HG03064 (cell line): ENCODE measurements around the gene HEBP1.
"Not testable (repeated sequence)": the region's sequence is repeated elsewhere in the genome, so short reads cannot be mapped to it uniquely, and the experiment has no call there.

Experiments used
- ATAC-seq: cut with Tn5 transposase; IDR thresholded peaks from one replicate; pipeline ENCODE4 v1.9.1; 2021; ENCODE audit warnings: low read depth; ENCODE audit not compliant: unreplicated experiment

The HEBP1 gene

DNA sequence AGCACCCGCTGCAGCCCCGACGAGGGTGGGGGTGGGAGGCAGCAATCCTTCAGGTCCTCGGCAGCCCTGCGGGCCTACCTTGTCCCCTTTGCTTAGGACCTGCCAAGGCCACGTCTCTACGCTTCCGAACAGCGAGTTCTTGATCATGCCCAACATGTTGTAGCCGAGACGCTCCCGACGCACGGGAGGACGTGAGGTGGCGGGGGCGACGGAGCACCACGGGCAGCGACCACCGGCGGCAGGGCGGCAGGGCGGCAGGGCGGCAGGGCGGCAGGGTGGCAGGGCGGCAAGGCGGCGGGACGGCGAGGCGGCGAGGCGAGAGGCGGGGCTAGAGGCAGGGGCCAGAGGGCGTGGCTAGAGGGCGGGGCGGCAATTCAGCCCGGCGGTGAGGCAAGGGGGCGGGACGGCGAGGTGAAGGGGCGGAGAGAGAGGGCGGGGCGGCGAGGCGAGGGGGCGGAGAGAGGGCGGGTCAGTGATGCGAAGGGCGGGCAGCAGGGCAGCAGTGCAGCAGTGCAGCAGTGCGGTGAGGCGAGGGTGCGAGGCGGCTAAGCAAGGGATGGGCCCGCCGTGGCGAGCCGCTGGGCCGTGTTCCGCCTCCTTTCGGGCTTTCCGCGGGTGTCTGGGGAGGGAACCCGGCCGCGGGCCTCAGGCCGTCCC lies at the start of gene HEBP1:
Gene HEBP1 (minus strand): TSS at position 307 of the 657 bp plus-strand sequence. CDS start 151 bp downstream, at position 156.
- peak; percentile 91 for ATAC-seq

- ATAC-seq, result no peak
Measured at GRCh38 chr12:13049816-13050215, 49.8 kb upstream of the HEBP1 start.

DNA sequence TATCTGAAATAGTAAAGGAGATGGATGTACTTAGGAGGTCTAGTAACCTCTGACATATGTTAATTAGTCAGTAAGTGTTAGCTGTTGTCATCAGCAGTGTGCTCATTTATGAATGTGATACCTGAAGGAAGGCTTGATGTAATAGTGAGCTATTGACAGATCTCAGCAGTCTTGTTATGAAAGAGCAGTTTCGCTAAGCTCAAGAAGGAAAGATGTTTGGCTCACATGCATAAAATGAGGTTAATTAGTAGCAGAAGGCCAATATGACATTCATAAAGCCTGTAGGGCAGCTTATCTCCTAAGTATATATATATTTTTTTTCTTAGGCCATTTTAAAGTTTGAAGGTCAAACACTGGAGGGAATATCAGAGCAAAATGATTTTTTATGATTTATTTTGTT lies 46.9 kb upstream of the HEBP1 start:
- no peak for ATAC-seq

DNA sequence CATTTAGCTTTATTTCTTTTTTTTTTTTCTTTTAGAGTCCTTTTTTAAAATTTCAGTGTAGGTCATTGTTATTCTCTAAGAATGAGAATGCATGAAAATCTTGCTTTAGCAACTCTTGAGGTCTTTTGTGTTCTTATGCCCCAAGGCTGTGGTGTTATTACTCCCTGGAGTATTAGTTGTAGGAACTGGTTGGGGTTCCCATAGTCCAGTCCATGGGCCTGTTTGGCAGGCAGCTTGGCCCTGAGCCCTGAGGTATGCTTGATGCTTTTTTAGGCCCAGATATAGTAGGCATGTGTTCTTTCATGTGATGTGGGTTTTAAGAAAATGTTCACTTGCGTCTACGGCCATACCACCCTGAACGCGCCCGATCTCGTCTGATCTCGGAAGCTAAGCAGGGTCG lies 45.8 kb upstream of the HEBP1 start:
- ATAC-seq, result no peak

- ATAC-seq, result no peak
Measured at GRCh38 chr12:13044906-13045299, 44.8 kb upstream of the HEBP1 start.

DNA sequence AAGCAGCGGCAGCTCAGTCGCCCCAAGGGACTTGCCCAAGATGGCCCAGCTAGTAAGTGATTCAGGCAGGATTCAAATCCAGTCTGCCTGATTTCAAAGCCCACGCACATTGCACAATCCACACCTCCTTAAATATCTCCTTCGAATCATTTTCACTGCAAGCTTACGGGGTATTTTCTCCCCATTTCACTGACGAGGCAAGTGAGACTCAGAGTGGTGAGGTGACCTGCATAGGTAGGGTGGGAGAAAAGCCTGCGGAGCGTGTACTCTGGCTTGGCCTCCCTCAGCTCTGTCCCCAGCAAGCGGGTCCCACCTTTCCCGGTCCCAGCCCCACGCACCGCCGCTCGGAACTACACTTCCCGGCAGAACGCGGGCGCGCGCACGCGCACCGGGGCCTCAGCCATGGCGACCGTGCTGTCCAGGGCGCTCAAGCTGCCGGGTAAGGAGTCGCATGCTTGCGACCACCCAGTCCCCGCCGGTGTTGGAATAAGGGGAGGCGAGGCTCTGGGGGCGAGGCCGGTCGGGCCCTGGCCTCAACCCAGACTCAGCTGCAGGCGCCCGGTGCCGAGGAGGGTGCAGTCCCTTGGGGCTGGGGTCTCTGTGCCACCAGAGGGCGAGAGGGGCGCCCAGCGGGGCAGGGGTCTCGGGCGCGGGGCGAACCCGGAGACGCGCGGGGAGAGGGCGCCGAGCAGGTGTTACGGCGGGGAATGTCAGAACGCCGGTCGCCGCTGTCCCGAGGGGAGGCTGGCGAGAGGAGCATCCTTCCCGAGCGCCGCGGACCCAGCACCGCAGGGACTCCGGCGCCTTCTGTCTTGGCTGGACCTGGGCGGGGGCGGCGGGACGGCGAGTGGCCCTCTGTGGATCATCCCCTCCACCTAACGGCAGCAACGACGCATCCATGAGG lies 44.2 kb upstream of the HEBP1 start, which contains the start of gene FAM234B:
Gene FAM234B (plus strand): TSS at position 380 of the 904 bp plus-strand sequence. CDS start 23 bp downstream, at position 403.
- peak; percentile 79 for ATAC-seq

GRCh38 chr12:13042666-13043230 lies 42.7 kb upstream of the HEBP1 start:
- no peak for ATAC-seq

GRCh38 chr12:13041224-13041623 lies 41.2 kb upstream of the HEBP1 start:
- ATAC-seq, result no peak

GRCh38 chr12:13039328-13039956 lies 39.4 kb upstream of the HEBP1 start:
- no peak for ATAC-seq

GRCh38 chr12:13038491-13039161 lies 38.6 kb upstream of the HEBP1 start:
- no peak for ATAC-seq

- ATAC-seq, result no peak
Measured at GRCh38 chr12:13036881-13037280, 36.8 kb upstream of the HEBP1 start.

GRCh38 chr12:13035335-13035734 lies 35.3 kb upstream of the HEBP1 start:
- not testable (repeated sequence) for ATAC-seq

- ATAC-seq, result no peak
Measured at GRCh38 chr12:13033476-13033875, 33.4 kb upstream of the HEBP1 start.

DNA sequence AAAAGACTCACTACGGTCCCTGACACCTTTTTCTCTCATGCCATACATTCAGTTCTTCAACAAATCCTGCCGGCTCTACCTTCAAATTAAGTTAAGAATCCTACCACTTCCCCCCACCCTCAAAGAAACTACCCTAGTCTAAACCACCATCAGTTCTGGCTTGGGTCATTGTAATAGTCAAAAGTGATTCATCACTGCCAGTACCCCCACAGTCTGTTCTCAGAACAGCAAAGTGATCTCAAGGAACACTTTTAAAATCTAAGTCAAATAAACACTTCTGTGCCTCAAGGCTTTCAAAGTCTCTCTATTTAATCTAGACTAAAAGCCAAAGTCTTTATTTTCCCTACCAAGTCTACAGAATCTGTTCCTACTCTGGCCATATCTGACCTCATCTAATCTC lies 32.1 kb upstream of the HEBP1 start:
- ATAC-seq, result no peak

DNA sequence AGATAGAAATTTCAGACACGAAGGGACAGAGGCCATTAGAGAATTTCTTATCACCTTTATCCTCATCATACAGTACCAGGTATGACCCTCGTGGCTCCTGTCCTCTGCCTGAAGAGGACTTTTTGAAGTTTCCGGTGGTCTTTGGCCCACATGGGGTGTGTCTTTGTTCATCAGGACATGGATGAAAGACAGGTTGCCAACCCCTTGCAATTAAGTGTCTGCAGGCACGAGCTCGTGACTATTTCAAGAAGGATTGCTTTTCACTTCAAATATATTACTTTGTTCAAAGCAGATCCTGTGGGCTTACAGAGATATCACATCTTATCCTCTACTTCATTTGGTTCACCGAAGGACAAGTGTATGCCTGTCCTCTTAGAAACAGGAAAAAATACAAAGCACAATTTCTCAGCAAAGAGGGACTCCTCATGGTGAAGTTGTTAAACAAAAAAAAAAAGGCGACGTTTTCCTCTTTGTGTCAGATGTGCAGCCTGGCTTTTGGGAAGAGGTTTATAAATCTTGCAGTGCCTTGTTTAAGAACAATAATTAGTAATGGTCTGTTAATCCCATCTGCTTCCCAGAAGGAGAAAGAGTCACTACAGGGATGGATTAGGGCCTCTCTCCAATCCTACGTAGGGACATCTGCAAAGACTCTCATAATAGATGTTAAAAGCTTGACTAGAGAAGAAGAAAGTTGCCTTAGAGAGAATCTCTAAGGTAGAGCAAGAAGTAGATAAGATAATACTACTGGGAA lies 30.7 kb upstream of the HEBP1 start:
- no peak for ATAC-seq

DNA sequence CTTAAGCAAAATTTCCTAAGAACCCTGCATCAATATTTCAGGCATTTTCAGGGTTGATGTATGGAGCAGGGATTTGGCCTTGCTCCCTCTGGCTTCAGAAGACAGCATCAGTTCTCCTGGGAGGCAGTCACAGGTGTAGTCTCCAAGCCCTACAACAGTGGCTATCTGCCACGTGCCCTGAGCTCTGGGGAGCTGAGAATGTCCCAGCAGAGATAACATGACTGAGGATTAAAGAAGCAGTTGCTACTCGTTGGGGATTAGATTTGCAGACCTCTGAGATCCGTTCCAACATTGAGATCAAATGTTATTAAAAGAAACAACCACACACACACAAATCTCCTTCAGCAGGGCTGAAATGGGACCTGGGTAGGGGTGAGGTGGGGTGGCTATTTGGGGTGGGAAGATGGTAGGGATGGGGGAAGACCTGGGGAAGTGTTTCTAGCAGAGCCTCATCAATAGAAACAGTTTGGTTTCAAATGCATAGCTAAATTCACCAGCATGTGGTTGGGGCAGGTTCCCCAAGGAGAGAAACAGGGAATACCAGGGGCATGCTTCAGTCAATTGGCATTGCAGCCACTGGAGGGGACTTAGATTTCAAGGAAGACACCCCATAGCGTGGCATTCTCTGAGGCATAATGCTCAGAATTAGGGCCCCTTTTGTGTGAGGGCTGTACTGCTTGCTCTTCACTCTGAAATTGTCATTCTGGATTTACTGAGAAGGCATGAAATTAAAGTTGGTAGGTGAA lies 28.9 kb upstream of the HEBP1 start:
- no peak for ATAC-seq

DNA sequence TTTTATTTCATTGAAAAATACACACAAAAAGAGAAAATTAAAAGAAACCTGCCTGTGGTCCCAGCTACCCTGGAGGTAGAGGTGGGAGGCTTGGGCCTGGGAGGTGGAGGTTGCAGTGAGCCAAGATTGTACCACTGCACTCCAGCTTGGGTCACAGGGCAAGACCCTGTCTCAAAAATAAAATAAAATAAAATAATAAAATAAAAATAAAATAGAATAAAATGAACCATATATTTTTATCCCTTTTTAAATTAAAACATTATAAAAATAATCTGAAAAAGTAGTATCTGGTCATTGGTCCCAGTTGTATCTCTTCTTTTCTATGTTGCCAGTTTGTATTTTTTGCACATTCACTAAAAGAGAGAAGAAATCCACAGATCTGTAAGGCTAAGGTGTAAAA lies 27.4 kb upstream of the HEBP1 start:
- ATAC-seq, result no peak

DNA sequence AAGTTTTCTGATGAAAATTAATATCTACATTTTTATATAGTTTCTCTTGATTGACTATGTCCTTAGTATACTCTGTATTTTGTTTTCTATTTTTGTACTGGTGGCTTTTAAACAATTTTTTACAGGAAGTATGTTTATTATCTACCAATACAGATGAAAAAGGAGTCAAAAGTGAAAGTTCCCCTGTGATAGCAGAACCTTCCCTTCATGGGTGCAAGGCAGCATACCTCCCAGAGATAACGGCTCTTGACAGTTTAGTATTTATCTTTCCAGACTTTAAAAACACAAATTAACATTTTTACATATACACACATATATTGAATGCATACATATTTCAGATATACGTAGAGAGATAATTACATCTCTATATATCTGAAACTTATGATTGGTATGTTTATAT lies 27.0 kb upstream of the HEBP1 start:
- no peak for ATAC-seq

- no peak for ATAC-seq
Measured at GRCh38 chr12:13026286-13026685, 26.2 kb upstream of the HEBP1 start.
